GM12878 (cell line): ENCODE results near the gene C1QTNF8. TPM values are rescaled to one million over a fixed set of nuclear protein-coding genes. Genes with fewer than 3 reads are reported as not detected.

Experiments used
- ATAC-seq: fragments of 200-7000 bp; cut with Tn5 transposase; 3 replicates; pipeline ENCODE4 v1.9.1; 2020; ENCODE audit warnings: mild to moderate bottlenecking, moderate library complexity
- BruUV-seq: library from RNA; stranded (reverse); fragments of 400-500 nt; replicated peaks from 2 replicates; lab custom pipeline; 2021; lab: Mats Ljungman, UMichigan
- CTCF ChIA-PET: fragments of 300-600 bp; sonication (Branson Sonifier 250); formaldehyde crosslinking; extraction: SDS; loops from one replicate; lab custom pipeline; 2021; ENCODE audit warnings: inconsistent platforms; lab: Yijun Ruan, JAX
- POLR2A ChIA-PET: fragments of 350-600 bp; formaldehyde crosslinking; extraction: SDS; loops from one replicate; lab custom pipeline; 2021; ENCODE audit warnings: inconsistent platforms; lab: Charles Lee
- RAD21 ChIA-PET: fragments of 300-600 bp; sonication (Branson Sonifier 250); formaldehyde crosslinking; loops from one replicate; lab custom pipeline; 2023; ENCODE audit warnings: antibody characterized with exemption; ENCODE audit not compliant: unreplicated experiment; lab: Charles Lee
- SMC1A ChIA-PET: fragments of 300-600 bp; sonication (Branson Sonifier 250); formaldehyde crosslinking; loops from one replicate; lab custom pipeline; 2023; ENCODE audit not compliant: unreplicated experiment, uncharacterized antibody; lab: Charles Lee
- DNase-seq: peaks from one replicate; pipeline ENCODE4 v3.0.0-alpha.2; 2011; ENCODE audit warnings: low read depth, low spot score
- FAIRE-seq: peaks from 3 replicates; lab custom pipeline; 2011; peaks lifted over from hg19 to GRCh38; lab: Jason Lieb, UNC
- H2AFZ ChIP-seq: 2 replicates; pipeline ENCODE4 v1.6.0; 2011; ENCODE audit warnings: low read depth, low read length, control low read depth; ENCODE audit not compliant: control insufficient read depth
- H3K27ac ChIP-seq: 2 replicates; pipeline ENCODE4 v1.5.1; 2011; ENCODE audit warnings: control low read depth; ENCODE audit not compliant: control insufficient read depth, insufficient read depth
- H3K27me3 ChIP-seq, 2 experiments: replicated peaks in 1 of 2; 2 replicates each; pipeline versions ENCODE4 v1.6.0 to v1.6.1; 2011; ENCODE audit warnings: low read length in 1 of 2; ENCODE audit not compliant: control insufficient read depth in 2 of 2, insufficient read depth in 2 of 2
- H3K36me3 ChIP-seq, 2 experiments: 2 replicates each; pipeline ENCODE4 v1.5.1; 2011; ENCODE audit warnings: low read length in 1 of 2; ENCODE audit not compliant: control insufficient read depth in 2 of 2, insufficient read depth in 2 of 2
- H3K4me1 ChIP-seq: 2 replicates; pipeline ENCODE4 v1.6.1; 2011; ENCODE audit warnings: mild to moderate bottlenecking, low read length, moderate library complexity, mixed read lengths; ENCODE audit not compliant: control insufficient read depth, insufficient read depth
- H3K4me2 ChIP-seq: 2 replicates; pipeline ENCODE4 v1.6.0; 2011; ENCODE audit warnings: control low read depth; ENCODE audit not compliant: control insufficient read depth, insufficient read depth
- H3K4me3 ChIP-seq: fragments of 200-600 bp; sonication (generic); 2 replicates; pipeline ENCODE4 v1.5.1; 2016
- H3K79me2 ChIP-seq: 2 replicates; pipeline ENCODE4 v1.6.0; 2011; ENCODE audit warnings: low read length; ENCODE audit not compliant: control insufficient read depth, insufficient read depth
- H3K9ac ChIP-seq: 2 replicates; pipeline ENCODE4 v1.8.0; 2011; ENCODE audit warnings: low read length, control low read depth, mixed read lengths; ENCODE audit not compliant: control insufficient read depth, insufficient read depth
- H3K9me3 ChIP-seq: replicated peaks from 3 replicates; pipeline ENCODE4 v1.5.1; 2011; ENCODE audit warnings: mild to moderate bottlenecking, low read length; ENCODE audit not compliant: control insufficient read depth, insufficient read depth
- H4K20me1 ChIP-seq: 2 replicates; pipeline ENCODE4 v1.6.0; 2011; ENCODE audit not compliant: control insufficient read depth, insufficient read depth
- ATF7 ChIP-seq: fragments of 450-650 bp; IDR thresholded peaks from 2 replicates; pipeline ENCODE4 v1.6.1; 2016; ENCODE audit warnings: low read depth, mild to moderate bottlenecking
- CBX3 ChIP-seq: fragments of 200-600 bp; sonication (generic); IDR thresholded peaks from 2 replicates; pipeline ENCODE4 v1.6.1; 2016; ENCODE audit warnings: low read depth, borderline replicate concordance
- ETV6 ChIP-seq, 2 experiments: fragments of 450-650 bp in 1 of 2; IDR thresholded peaks in 1 of 2; conservative IDR thresholded peaks in 1 of 2; 2 replicates each; pipeline ENCODE4 v1.6.1; 2014; ENCODE audit warnings: antibody characterized with exemption in 1 of 2, borderline replicate concordance in 1 of 2, low read depth in 1 of 2, mild to moderate bottlenecking in 1 of 2, moderate library complexity in 1 of 2
- NRF1 ChIP-seq: conservative IDR thresholded peaks from 2 replicates; pipeline ENCODE4 v1.6.1; 2011; ENCODE audit warnings: mild to moderate bottlenecking, low read depth, low read length, improper control_type of control experiment
- RUNX3 ChIP-seq: IDR thresholded peaks from 2 replicates; pipeline ENCODE4 v1.6.1; 2012; ENCODE audit warnings: low read length, inconsistent platforms
- TAF1 ChIP-seq: IDR thresholded peaks from 2 replicates; pipeline ENCODE4 v1.6.1; 2011; ENCODE audit warnings: mild to moderate bottlenecking, low read depth, low read length, borderline replicate concordance
- ZSCAN29 ChIP-seq: fragments of 450-650 bp; IDR thresholded peaks from 2 replicates; pipeline ENCODE4 v1.6.1; 2017; ENCODE audit warnings: mild to moderate bottlenecking, moderate library complexity
- WGBS: methylation state at CpG from one replicate; pipeline ENCODE4 v1.1.6; 2016; ENCODE audit warnings: low lambda C conversion rate; ENCODE audit not compliant: insufficient replicate concordance, insufficient coverage; ENCODE audit errors: missing lambda C conversion rate; 5-methylcytosine and 5-hydroxymethylcytosine counted together
- in situ Hi-C: fragments of 300-500 bp; cut with MboI; formaldehyde crosslinking; loops from 9 replicates; pipeline ENCODE4 v1.14.3; 2018; ENCODE audit warnings: mixed read lengths
- intact Hi-C: fragments of 100-400 bp; cut with micrococcal nuclease; formaldehyde crosslinking; loops from one replicate; pipeline ENCODE4 v1.14.2; 2022; ENCODE audit not compliant: unreplicated experiment
- polyA plus RNA-seq, 11 experiments: library from polyadenylated mRNA; depleted of rRNA in 4 of 11; unstranded in 6 of 11; stranded (reverse) in 5 of 11; fragments of >200 nt; fragmentation: Nextera tagmentation in 4 of 11; fragmentation: Illumina TruSeq in 1 of 11; extraction: Ambion mirVana in 4 of 11; extraction: Trizol in 1 of 11; gene quantifications; 1 replicate in 1 of 11; 2 replicates in 10 of 11; pipeline versions ENCODE4 v1.2.1 to v1.2.3, GENCODE V29; 2011 to 2016; ENCODE audit warnings: inconsistent platforms in 2 of 11, missing spikeins in 2 of 11, low read depth in 1 of 11
- total RNA-seq, 4 experiments: library from RNA; depleted of rRNA in 3 of 4; stranded (reverse); fragments of >200 nt in 3 of 4; fragmentation: Illumina TruSeq in 1 of 4; extraction: Trizol in 1 of 4; gene quantifications; 2 replicates each; pipeline versions ENCODE4 v1.2.1 to v1.2.3, GENCODE V29; 2013 to 2021
- TF ChIP-seq, protein P1 (sequence below): IDR thresholded peaks from 2 replicates; pipeline ENCODE4 v1.6.1; 2011; ENCODE audit warnings: mild to moderate bottlenecking, low read depth, low read length, moderate library complexity; ENCODE audit not compliant: insufficient replicate concordance

The C1QTNF8 gene
- total and polyA plus RNA-seq, 10 of the 15 experiments (the other 5 are each of a cell fraction or from before 2014, with no cell fraction given), result not detected

DNA sequence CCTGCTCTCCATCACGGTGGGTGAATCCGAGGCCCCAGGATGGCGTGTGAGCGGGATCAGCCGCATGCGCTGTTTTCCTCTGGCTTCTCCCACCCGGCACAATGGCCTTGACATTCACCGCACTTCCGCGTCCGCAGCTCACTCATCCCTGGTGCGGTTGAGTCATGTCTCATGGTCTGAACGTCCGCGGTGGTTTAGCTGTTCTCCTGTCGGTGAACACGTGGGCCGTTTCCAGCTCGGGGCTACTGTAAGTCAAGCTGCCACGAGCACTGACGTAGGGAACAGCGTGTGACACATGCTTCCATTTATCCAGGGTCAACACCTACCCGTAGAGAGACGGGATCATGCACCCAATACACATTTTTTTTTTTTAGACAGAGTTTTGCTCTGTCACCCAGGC is 41.6 kb upstream of the C1QTNF8 start:
- ChIA-PET RAD21 (no interaction called here), SMC1A (no interaction called here), POLR2A (no interaction called here), CTCF (no interaction called here)
- no peak overlapping the region for H3K27ac ChIP-seq
- DNase-seq (no peak), FAIRE-seq (no peak), ATAC-seq (no peak)
- H3K4me3 ChIP-seq, result no peak overlapping the region
- no peak overlapping the region for H3K4me2 ChIP-seq
- no peaks in the 10 kb centered on the region for H3K36me3 ChIP-seq
- in situ Hi-C loops, result no loop called here
- TF ChIP-seq ATF7 (no peak), NRF1 (no peak), ETV6 (conservative IDR thresholded peaks at IDR 0.05 in 1 of 2, IDR thresholded peaks at IDR 0.05 in 1 of 2; ENCODE audit: borderline replicate concordance in 1 of 2, low read depth in 1 of 2) (no peak), CBX3 (no peak), ZSCAN29 (no peak)
- WGBS, result 55% methylated on average over 19 of the region's 24 CpGs
- no peaks in the 10 kb centered on the region for H3K9me3 ChIP-seq
- H3K9ac ChIP-seq, result no peak overlapping the region
- no peaks in the 10 kb centered on the region for H3K4me1 ChIP-seq
- no peaks in the 10 kb centered on the region for H3K27me3 ChIP-seq
- no peaks in the 10 kb centered on the region for H3K79me2 ChIP-seq
- H2AFZ ChIP-seq, result no peak overlapping the region
- intact Hi-C loops, result no loop called here
- no peaks in the 10 kb centered on the region for H4K20me1 ChIP-seq
- no TSS peak for BruUV-seq

DNA sequence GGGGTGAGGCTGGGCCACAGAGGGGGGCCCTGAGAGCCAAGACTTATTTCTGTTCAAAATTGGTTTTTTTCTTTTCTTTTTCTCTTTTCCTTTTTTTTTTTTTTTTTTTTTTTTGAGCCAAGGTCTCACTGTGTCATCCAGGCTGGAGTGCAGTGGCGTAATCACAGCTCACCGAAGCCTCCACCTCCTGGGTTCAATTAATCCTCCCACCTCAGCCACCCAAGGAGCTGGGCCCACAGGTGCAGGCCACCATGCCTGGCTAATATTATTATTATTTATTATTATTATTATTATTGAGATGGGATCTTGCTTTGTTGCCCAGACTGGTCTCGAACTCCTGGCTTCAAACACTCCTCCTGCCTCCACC is 39.4 kb upstream of the C1QTNF8 start:
- no peaks in the 10 kb centered on the region for H3K36me3 ChIP-seq
- no TSS peak for BruUV-seq
- H3K9me3 ChIP-seq, result no peaks in the 10 kb centered on the region
- H4K20me1 ChIP-seq, result no peaks in the 10 kb centered on the region
- no peak for DNase-seq
- TF ChIP-seq TAF1 (no peak), RUNX3 (no peak)
- TF ChIP-seq, protein P1, sequence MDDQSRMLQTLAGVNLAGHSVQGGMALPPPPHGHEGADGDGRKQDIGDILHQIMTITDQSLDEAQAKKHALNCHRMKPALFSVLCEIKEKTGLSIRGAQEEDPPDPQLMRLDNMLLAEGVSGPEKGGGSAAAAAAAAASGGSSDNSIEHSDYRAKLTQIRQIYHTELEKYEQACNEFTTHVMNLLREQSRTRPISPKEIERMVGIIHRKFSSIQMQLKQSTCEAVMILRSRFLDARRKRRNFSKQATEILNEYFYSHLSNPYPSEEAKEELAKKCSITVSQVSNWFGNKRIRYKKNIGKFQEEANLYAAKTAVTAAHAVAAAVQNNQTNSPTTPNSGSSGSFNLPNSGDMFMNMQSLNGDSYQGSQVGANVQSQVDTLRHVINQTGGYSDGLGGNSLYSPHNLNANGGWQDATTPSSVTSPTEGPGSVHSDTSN, result no peak
- TF ChIP-seq, all 136 proteins: peak for 0
- no peak overlapping the region for H3K4me2 ChIP-seq
- WGBS, result 6% methylated on average over 3 of the region's 3 CpGs
- no peak overlapping the region for H2AFZ ChIP-seq
- H3K4me3 ChIP-seq, result no peak overlapping the region
- SMC1A ChIA-PET, result no interaction called here
- CTCF ChIA-PET, result no interaction called here
- intact Hi-C loops, result no loop called here
- ATAC-seq (no peak), FAIRE-seq (no peak)
- H3K27ac ChIP-seq, result no peak overlapping the region
- H3K79me2 ChIP-seq, result no peaks in the 10 kb centered on the region
- no peaks in the 10 kb centered on the region for H3K27me3 ChIP-seq
- no peaks in the 10 kb centered on the region for H3K4me1 ChIP-seq
- H3K9ac ChIP-seq, result no peak overlapping the region
- RAD21 ChIA-PET, result no interaction called here
- in situ Hi-C loops, result no loop called here
- POLR2A ChIA-PET, result interaction anchor here (0.6 kb wide), 1 partner anchor 806 kb away, joined by 6 read pairs; no protein-coding TSS in a partner anchor
